Measurements from ENCODE around the gene TBC1D24. TPM values are rescaled to one million over a fixed set of nuclear protein-coding genes. Genes with fewer than 3 reads are reported as not detected.
"Not testable (repeated sequence)": the region's sequence is repeated elsewhere in the genome, so short reads cannot be mapped to it uniquely, and the experiment has no call there.

TBC1D24 gene
- total and polyA plus RNA-seq, 7 donors: 0.60 to 16.1 (median 6.5) TPM

- intact Hi-C loops (cut with DNase I): loop anchor here (5.0 kb wide), 1 partner anchor 36 kb away; the partner anchor contains the start of gene ATP6V0C
- H3K27me3 ChIP-seq: peaks cover 18 to 23% (median 21%) of the 10 kb centered on the region in 3 donors
- H3K27ac ChIP-seq: no peak overlapping the region
- no peak for DNase-seq
- TF ChIP-seq CTCF (IDR thresholded peaks at IDR 0.05) (no peak), POLR2AphosphoS5 (IDR thresholded peaks at IDR 0.05) (no peak)
- H3K4me1 ChIP-seq: peaks cover 0 to 41% (median 32%) of the 10 kb centered on the region in 4 donors
- no peaks in the 10 kb centered on the region for H3K36me3 ChIP-seq
- no peaks in the 10 kb centered on the region for H3K9me3 ChIP-seq
- no peak overlapping the region for H3K4me3 ChIP-seq
- 90 to 91% methylated on average over 9 of the region's 9 CpGs for WGBS, 2 donors
Observed at GRCh38 chr16:2476345-2476720, 1.4 kb downstream of the TBC1D24 start.

GRCh38 chr16:2476741-2477140, 1.8 kb downstream of the TBC1D24 start:
- Histone ChIP-seq H3K4me3 (no peak overlapping the region), H3K36me3 (no peaks in the 10 kb centered on the region), H3K4me1 (peaks cover 0 to 38% (median 28%) of the 10 kb centered on the region in 4 donors), H3K9me3 (no peaks in the 10 kb centered on the region), H3K27ac (no peak overlapping the region), H3K27me3 (peaks cover 14 to 19% (median 17%) of the 10 kb centered on the region in 3 donors)
- WGBS, 2 donors: 87 to 90% methylated on average over 3 of the region's 3 CpGs
- intact Hi-C loops (cut with DNase I): loop anchor here (5.0 kb wide), 1 partner anchor 36 kb away; the partner anchor contains the start of gene ATP6V0C
- TF ChIP-seq POLR2A (IDR thresholded peaks at IDR 0.05) (no peak), EP300 (IDR thresholded peaks at IDR 0.05) (no peak), CTCF (IDR thresholded peaks at IDR 0.05) (no peak), POLR2AphosphoS5 (IDR thresholded peaks at IDR 0.05) (no peak)
- DNase-seq: no peak

GRCh38 chr16:2477327-2477726, 2.4 kb downstream of the TBC1D24 start:
- TF ChIP-seq POLR2AphosphoS5 (IDR thresholded peaks at IDR 0.05) (no peak), POLR2A (IDR thresholded peaks at IDR 0.05) (no peak), EP300 (IDR thresholded peaks at IDR 0.05) (no peak), CTCF (IDR thresholded peaks at IDR 0.05) (no peak)
- H3K27ac ChIP-seq: no peak overlapping the region
- WGBS, 2 donors: 93 to 96% methylated on average over 3 of the region's 3 CpGs
- H3K27me3 ChIP-seq: peaks cover 10 to 13% (median 11%) of the 10 kb centered on the region in 3 donors
- peaks cover 0 to 40% (median 29%) of the 10 kb centered on the region in 4 donors for H3K4me1 ChIP-seq
- H3K9me3 ChIP-seq: no peaks in the 10 kb centered on the region
- no peaks in the 10 kb centered on the region for H3K36me3 ChIP-seq
- H3K4me3 ChIP-seq: no peak overlapping the region
- DNase-seq: no peak
- intact Hi-C loops (cut with DNase I): loop anchor here (5.0 kb wide), 1 partner anchor 35 kb away; the partner anchor contains the start of gene ATP6V0C

DNA sequence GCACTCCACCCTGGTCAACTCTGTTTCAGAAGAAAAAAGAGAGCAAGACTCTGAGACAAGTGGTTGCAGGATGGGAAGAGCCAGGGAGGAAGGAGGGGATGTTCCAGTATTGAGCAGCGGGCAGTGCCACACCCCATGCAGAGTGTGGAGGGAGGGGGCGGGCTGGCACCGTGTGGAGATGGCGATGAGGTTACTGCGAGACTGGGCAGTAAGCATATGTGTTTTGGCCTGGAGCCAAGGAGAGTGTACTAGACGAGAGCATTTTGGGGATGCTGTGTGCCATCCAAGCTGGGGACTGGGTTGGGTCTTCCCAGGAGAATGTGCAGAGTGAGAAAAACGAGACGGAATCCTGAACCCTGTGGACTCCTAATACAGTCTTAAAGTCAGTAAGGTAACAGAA, 3.4 kb downstream of the TBC1D24 start:
- Histone ChIP-seq H3K4me3 (no peak overlapping the region), H3K36me3 (no peaks in the 10 kb centered on the region), H3K9me3 (no peaks in the 10 kb centered on the region), H3K27me3 (peaks cover under 1 to 4% (median 2%) of the 10 kb centered on the region in 3 donors), H3K27ac (no peak overlapping the region), H3K4me1 (peaks cover 0 to 45% (median 37%) of the 10 kb centered on the region in 4 donors)
- WGBS, 2 donors: 57 to 78% methylated on average over 8 of the region's 8 CpGs
- no peak for TF ChIP-seq EP300 (IDR thresholded peaks at IDR 0.05)
- no peak for TF ChIP-seq CTCF (IDR thresholded peaks at IDR 0.05)
- TF ChIP-seq POLR2A (IDR thresholded peaks at IDR 0.05): no peak
- TF ChIP-seq POLR2AphosphoS5 (IDR thresholded peaks at IDR 0.05): no peak
- intact Hi-C loops (cut with DNase I): loop anchor here (5.0 kb wide), 1 partner anchor 34 kb away; the partner anchor contains the start of gene ATP6V0C
- DNase-seq: no peak

- not testable (repeated sequence) for DNase-seq, H3K36me3 ChIP-seq, H3K27ac ChIP-seq, H3K4me3 ChIP-seq, H3K27me3 ChIP-seq, H3K9me3 ChIP-seq
- H3K4me1 ChIP-seq: peaks cover 0 to 41% (median 39%) of the 10 kb centered on the region in 4 donors
- WGBS, 2 donors: 96 to 97% methylated on average over 10 of the region's 10 CpGs
- intact Hi-C loops (cut with DNase I): loop anchor here (5.0 kb wide), 2 partner anchors 32 to 53 kb away; partner anchors contain the start of genes ATP6V0C and CCNF
Observed at GRCh38 chr16:2479996-2480395, 5.1 kb downstream of the TBC1D24 start.

Data from sigmoid colon (tissue), 7 donors.